GM18511 (cell line): ENCODE measurements around the gene SCIN.
"Not testable (repeated sequence)": the region's sequence is repeated elsewhere in the genome, so short reads cannot be mapped to it uniquely, and the experiment has no call there.

Source experiments
- ATAC-seq: cut with Tn5 transposase; IDR thresholded peaks from one replicate; pipeline ENCODE4 v1.9.1; 2021; ENCODE audit warnings: mild to moderate bottlenecking, moderate library complexity; ENCODE audit not compliant: unreplicated experiment

The SCIN gene

GRCh38 chr7:12570534-12571461 lies at the start of gene SCIN:
TSS of gene SCIN (plus strand) at chr7:12570720. CDS start at chr7:12570787, 67 bp downstream.
- peak; percentile 40 for ATAC-seq

DNA sequence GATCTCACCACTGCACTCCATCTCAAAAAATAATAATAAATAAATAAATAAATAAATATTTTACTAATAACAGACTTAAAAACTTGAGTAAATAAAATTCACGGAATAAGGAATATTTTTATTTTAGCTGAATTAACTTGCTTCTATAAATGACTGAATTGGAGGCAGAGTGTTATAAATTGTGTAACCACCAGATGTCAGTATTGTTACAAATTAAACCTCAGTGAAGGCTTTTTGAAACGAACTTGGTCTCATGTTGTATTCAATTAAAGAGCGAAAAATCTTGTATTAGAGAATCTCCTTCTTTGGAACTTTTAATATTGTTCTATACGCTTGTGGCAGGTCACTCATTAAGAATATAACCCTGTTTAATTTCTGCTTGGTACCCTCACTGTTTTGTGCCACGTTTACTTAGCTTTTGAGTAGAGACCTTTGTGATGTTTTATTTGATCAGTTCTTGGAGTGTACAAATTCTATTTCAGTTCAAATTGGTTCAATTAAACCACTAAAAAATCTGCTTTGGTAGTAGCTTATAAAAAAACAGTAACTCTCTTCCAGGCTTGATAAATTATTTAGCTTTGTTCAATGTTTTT lies 45.6 kb upstream of the SCIN start:
- peak; percentile 84 for ATAC-seq

DNA sequence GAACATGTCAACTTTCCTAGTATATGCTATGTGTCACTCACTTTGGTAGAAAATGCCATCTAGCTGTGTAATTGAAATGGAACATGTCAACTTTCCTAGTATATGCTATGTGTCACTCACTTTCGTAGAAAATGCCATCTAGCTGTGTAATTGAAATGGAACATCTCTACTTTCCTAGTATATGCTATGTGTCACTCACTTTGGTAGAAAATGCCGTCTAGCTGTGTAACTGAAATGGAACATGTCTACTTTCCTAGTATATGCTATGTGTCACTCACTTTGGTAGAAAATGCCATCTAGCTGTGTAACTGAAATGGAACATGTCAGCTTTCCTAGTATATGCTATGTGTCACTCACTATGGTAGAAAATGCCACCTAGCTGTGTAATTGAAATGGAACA lies 43.8 kb upstream of the SCIN start:
- not testable (repeated sequence) for ATAC-seq

GRCh38 chr7:12527670-12528069 lies 42.9 kb upstream of the SCIN start:
- ATAC-seq: not testable (repeated sequence)

GRCh38 chr7:12529971-12530710 lies 40.4 kb upstream of the SCIN start:
- no peak for ATAC-seq

- no peak for ATAC-seq
Measured at GRCh38 chr7:12531784-12532183, 38.7 kb upstream of the SCIN start.

GRCh38 chr7:12534046-12534445 lies 36.5 kb upstream of the SCIN start:
- ATAC-seq: no peak

DNA sequence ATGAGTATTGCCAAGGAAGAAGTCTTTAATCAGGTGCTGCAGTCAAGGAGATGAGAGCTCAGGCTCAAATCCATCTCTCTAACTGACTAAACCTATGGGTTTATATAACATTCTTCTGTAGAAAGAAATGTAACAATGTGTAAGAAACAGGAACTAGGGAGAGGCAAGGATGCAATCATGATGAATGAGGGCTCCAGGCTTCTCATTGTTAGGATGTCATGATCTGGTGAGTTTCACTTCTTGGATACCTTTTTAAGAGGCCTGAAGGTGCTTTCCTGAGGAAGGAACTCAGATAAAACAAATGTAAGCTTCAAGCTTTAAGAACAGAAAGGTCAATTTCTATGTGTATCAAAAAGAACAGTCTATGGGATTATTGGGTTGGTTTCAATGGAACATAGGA lies 30.8 kb upstream of the SCIN start:
- no peak for ATAC-seq

DNA sequence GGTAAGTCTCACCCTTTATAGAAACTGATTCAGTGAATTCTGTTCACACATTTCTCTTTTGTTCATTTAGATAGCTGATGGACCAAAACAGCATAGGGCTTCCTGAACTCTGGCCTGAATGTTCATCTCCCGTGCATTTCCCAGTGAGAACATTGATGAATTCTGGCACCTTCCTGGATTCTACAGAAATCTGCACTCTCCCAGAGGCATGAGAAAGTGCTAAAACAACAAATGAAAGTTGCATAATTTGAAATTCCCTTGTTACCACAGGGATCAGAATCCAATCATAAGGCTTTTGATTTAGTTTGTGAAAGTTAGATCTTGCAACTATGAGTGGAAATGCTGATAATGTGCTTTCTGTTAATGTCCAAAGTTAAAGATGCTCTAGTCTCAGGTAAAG lies 29.7 kb upstream of the SCIN start:
- no peak for ATAC-seq

DNA sequence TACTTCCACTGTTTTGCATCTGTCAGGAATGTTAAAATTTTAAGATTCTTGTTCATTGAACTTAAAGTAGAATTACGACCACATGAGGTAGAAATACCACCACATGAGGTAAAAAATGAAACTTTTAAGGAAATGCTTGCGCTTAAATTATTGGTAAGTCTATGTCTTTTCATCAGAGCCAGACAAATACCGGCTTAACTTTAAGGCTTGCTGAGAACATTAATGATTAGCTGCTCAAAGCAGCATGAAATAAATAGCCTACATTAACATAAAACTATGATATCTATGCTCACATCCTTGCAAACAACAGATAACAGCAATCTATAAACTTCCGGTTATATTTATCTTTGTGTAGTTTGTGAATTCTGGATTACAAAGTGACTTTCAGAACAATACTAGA lies 26.9 kb upstream of the SCIN start:
- no peak for ATAC-seq

DNA sequence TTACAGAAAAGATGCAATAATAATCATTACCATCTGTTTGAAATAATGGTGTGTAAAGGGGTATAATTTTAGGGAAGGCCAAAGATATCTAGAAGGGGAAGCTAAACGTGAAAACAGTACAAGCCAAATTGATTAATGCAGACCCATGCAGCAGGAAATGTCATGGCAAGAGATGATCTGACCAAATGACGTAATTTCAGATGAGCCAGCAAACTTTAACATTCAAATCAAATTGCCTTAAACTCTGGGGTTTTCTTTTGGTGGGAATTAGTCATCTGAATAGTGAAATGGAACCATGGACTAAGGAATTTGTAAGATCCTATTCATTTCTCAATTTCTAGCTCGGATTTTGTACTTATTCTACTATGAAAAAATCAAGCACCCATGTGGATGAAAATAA lies 21.4 kb upstream of the SCIN start:
- ATAC-seq: no peak

DNA sequence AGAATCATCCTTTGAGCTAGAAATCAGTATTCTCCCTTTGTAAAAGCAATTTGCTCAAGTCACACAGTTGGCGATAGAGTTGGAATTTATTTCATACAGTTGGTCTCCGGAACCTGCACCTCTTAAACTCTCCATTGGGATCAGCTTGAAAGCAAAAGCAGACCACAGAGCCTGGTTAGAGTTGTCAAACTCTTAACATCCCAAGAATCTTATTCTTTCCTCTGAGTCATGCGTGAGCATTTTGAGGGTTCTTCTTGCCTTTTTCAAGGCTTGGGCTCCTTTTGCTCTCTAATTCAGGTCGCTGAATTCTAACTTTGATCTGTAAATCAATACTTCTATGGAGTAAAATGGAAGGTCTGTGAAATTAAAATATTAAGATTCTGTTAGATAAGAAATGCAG lies 19.6 kb upstream of the SCIN start:
- ATAC-seq: no peak

- ATAC-seq: no peak
Measured at GRCh38 chr7:12552876-12553275, 17.6 kb upstream of the SCIN start.

- no peak for ATAC-seq
Measured at GRCh38 chr7:12553416-12553815, 17.1 kb upstream of the SCIN start.

- ATAC-seq: no peak
Measured at GRCh38 chr7:12554351-12554750, 16.2 kb upstream of the SCIN start.

GRCh38 chr7:12554872-12555271 lies 15.6 kb upstream of the SCIN start:
- no peak for ATAC-seq

GRCh38 chr7:12555695-12556094 lies 14.8 kb upstream of the SCIN start:
- ATAC-seq: not testable (repeated sequence)

GRCh38 chr7:12556139-12556792 lies 14.3 kb upstream of the SCIN start:
- ATAC-seq: not testable (repeated sequence)

DNA sequence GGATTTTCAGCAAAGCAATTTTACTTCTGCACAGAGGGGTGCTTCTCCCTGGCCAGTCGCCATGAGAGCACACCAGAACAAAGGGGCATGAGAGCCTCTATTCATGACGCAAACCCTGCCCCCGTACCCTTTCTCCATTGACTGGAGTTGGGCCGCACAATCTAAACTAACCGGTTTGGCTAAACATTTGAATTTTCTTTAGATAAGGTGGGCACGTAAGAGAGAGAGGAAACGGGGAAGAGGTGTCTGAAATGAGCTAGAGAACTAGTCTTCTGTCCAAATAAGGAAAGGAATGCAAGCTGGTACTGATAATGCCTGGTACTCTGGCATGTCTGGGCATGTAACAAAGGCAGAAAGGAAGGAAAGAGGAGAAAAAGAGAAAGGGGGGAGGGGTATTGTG lies 13.2 kb upstream of the SCIN start:
- no peak for ATAC-seq

DNA sequence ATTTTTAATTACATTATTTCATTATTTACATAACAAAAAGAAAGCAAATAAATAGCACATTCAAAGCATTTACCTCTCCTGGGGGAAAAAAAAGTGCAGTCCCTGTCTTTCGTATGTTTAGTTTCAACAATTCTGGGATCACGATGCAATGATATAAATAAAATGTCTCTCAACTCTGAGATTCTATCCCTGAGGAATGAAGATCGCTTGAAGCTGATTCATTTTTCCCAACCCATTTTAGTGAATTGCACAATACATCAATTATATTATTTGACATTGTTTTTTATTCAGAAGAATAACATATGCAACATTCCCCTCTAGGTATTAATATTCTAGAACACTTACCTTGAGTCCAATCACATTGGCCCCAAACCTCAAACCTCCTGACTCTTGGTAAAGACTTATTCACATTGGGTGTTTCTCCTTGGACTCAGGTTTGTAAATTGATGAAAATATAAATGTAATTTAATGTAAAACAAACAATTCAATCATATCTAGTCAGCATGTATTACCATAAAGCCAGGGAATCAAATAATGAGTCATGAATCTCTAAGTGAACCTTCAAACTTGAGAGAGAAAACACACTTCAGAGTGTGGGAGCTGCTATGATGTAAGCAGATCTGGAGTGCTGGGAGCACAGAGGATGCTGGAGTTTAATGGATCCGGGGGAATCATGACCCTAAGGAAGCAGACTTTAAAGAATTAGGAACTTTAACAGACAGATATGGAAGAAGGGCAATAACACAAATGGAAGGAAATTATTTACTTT lies 5.3 kb upstream of the SCIN start:
- ATAC-seq: no peak
